Measurements from ENCODE around the gene COX19. TPM values are rescaled to one million over a fixed set of nuclear protein-coding genes. Genes with fewer than 3 reads are reported as not detected.

COX19 gene, protein sequence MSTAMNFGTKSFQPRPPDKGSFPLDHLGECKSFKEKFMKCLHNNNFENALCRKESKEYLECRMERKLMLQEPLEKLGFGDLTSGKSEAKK
- total RNA-seq = 10 to 100 TPM; 38.0 to 50.9 (median 43.7) TPM
- 25.1 TPM for total RNA-seq (2013)
- total RNA-seq = 33.0 to 101 (median 60.3) reads per million in 29 experiments

GRCh38 chr7:974820-975681 is at the start of gene COX19:
Gene COX19, minus strand, starts transcription at chr7:975549. Its CDS starts 40 bp downstream, at chr7:975509.
- H3K27me3 ChIP-seq (replicated peaks in 1 of 2; ENCODE audit: control insufficient read depth in 2 of 2, extremely low read depth in 1 of 2, insufficient read depth in 2 of 2, low read length in 1 of 2) = peaks cover 0 to under 1% of the 10 kb centered on the region in 2 experiments
- Mint-ChIP-seq H3K4me3 (peak within 1 kb of the TSS; percentile 85 to 93 (median 88)), H3K36me3 (peaks cover 17% of the 10 kb centered on the region), H3K4me1 (peaks cover 30 to 35% (median 34%) of the 10 kb centered on the region in 3 donors), H3K9me3 (no peaks in the 10 kb centered on the region), H3K27ac (peak within 1 kb of the TSS; percentile 78 to 86), H3K27me3 (no peaks in the 10 kb centered on the region)
- peaks cover 8 to 34% of the 10 kb centered on the region in 2 experiments for H3K4me1 ChIP-seq (ENCODE audit: control insufficient read depth in 1 of 2, extremely low read depth in 1 of 2, insufficient read depth in 2 of 2, low read length in 2 of 2)
- H3K27ac ChIP-seq (ENCODE audit: low read length) = peak within 1 kb of the TSS; percentile 95
- under 1% methylated on average over 77 of the region's 78 CpGs for WGBS (ENCODE audit: insufficient coverage)
- peak; percentile 88 to 95 (median 92) for ATAC-seq (replicated peaks in 1 of 4)
- H3K36me3 ChIP-seq (ENCODE audit: control insufficient read depth in 2 of 2, extremely low read depth in 1 of 2, insufficient read depth in 1 of 2, low read length in 1 of 2) = peaks cover 9 to 26% of the 10 kb centered on the region in 2 donors
- DNase-seq = peak; percentile 78 to 94 (median 88)
- H3K9me3 ChIP-seq = no peaks in the 10 kb centered on the region
- CTCF ChIA-PET = interaction anchor here (0.6 to 1.8 kb wide), 6 partner anchors 11 to 163 kb away, joined by 3 to 11 read pairs (median 4); no protein-coding TSS in a partner anchor
- POLR2A ChIA-PET = interaction anchor here in 1 of 2 donors (1.2 to 1.5 kb wide), 2 partner anchors 8 to 52 kb away, joined by 3 to 6 read pairs; no protein-coding TSS in a partner anchor
- peak within 1 kb of the TSS; percentile 84 to 92 for H3K4me3 ChIP-seq (ENCODE audit: control insufficient read depth in 1 of 2, extremely low read depth in 1 of 2, low read length in 1 of 2)

DNA sequence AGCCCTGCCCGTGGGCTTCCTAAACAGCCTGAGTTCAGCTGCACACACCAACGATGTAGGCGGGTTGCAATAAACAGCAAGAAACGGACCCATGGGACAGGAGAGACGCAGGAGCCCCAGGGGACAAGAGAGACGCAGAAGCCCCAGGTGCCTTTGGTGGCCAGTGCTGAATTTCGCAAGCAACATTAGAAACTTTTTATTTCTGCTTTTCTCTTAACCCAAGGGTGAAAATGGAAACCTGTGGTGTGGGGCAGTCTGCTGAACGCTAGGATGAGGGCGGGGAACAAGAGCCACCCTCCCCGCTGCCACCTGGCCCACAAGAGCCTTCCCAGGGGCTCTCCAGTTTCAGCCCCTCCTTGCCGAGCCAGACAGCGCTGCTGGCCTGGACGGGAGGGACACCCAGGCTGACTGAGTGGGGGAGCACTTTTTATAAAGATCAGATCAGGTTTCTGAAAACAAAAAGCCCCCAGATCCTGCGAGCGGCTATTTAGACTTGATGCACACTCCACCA is 49.0 kb upstream of the COX19 start:
- Mint-ChIP-seq H3K36me3 (peaks cover 20% of the 10 kb centered on the region), H3K4me1 (peaks cover 13 to 43% (median 31%) of the 10 kb centered on the region in 3 donors), H3K9me3 (no peaks in the 10 kb centered on the region), H3K27me3 (no peaks in the 10 kb centered on the region), H3K27ac (no peak overlapping the region), H3K4me3 (no peak overlapping the region)
- CTCF ChIA-PET = no interaction called here
- Histone ChIP-seq H3K4me1 (ENCODE audit: control insufficient read depth in 1 of 2, extremely low read depth in 1 of 2, insufficient read depth in 2 of 2, low read length in 2 of 2) (peaks cover 0 to 20% of the 10 kb centered on the region in 2 experiments), H3K27ac (ENCODE audit: low read length) (no peak overlapping the region), H3K9me3 (no peaks in the 10 kb centered on the region), H3K27me3 (replicated peaks in 1 of 2; ENCODE audit: control insufficient read depth in 2 of 2, extremely low read depth in 1 of 2, insufficient read depth in 2 of 2, low read length in 1 of 2) (no peaks in the 10 kb centered on the region), H3K36me3 (ENCODE audit: control insufficient read depth in 2 of 2, extremely low read depth in 1 of 2, insufficient read depth in 1 of 2, low read length in 1 of 2) (peaks cover 0 to 15% of the 10 kb centered on the region in 2 donors), H3K4me3 (ENCODE audit: control insufficient read depth in 1 of 2, extremely low read depth in 1 of 2, low read length in 1 of 2) (no peak overlapping the region)
- POLR2A ChIA-PET = no interaction called here
- ATAC-seq (replicated peaks in 1 of 4) (no peak), DNase-seq (no peak)
- WGBS (ENCODE audit: insufficient coverage) = 88% methylated on average over 7 of the region's 15 CpGs

DNA sequence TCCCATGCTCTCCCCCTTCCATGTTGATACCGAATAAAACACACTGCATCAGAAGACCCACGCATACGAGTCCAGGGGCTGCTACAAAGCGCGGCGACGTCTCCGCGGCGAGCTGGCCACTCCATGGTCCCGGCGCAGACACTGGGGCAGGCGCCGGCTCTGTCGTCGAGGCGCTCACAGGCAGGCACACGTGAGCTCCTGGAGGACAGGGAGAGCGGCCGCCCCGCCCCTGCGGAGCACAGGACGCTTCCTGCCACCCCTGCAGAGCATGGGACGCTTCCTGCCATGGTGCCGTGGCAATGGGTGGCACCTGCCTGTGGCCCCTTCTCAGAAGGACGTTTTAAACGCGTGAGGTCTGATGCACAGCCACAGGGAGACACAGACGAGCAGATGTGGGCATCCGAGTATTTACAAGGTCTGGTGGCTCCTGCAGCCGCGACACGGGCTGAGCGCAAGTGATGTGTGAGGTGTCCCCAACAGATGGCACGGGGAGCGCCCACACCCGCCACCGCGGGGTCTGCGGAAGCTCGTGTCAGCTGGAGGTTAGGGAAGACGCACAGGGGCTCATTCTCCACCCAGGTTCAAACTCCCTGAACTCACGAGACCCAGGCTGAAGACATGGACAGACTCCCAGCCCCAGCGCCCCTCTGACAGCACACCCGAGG is 47.6 kb upstream of the COX19 start:
- Mint-ChIP-seq H3K9me3 (no peaks in the 10 kb centered on the region), H3K27ac (no peak overlapping the region), H3K36me3 (peaks cover 24% of the 10 kb centered on the region), H3K27me3 (no peaks in the 10 kb centered on the region), H3K4me1 (peaks cover 11 to 44% (median 37%) of the 10 kb centered on the region in 3 donors), H3K4me3 (no peak overlapping the region)
- DNase-seq (peak in 1 of 35 experiments; percentile 35), ATAC-seq (replicated peaks in 1 of 4) (no peak)
- no peak overlapping the region for H3K4me3 ChIP-seq (ENCODE audit: control insufficient read depth in 1 of 2, extremely low read depth in 1 of 2, low read length in 1 of 2)
- H3K27ac ChIP-seq (ENCODE audit: low read length) = no peak overlapping the region
- H3K4me1 ChIP-seq (ENCODE audit: control insufficient read depth in 1 of 2, extremely low read depth in 1 of 2, insufficient read depth in 2 of 2, low read length in 2 of 2) = peaks cover 0 to 18% of the 10 kb centered on the region in 2 experiments
- 92% methylated on average over 38 of the region's 45 CpGs for whole genome bisulfite sequencing (ENCODE audit: insufficient coverage)
- no peaks in the 10 kb centered on the region for H3K9me3 ChIP-seq
- ChIA-PET POLR2A (no interaction called here), CTCF (no interaction called here)
- peaks cover 0 to 15% of the 10 kb centered on the region in 2 donors for H3K36me3 ChIP-seq (ENCODE audit: control insufficient read depth in 2 of 2, extremely low read depth in 1 of 2, insufficient read depth in 1 of 2, low read length in 1 of 2)
- no peaks in the 10 kb centered on the region for H3K27me3 ChIP-seq (replicated peaks in 1 of 2; ENCODE audit: control insufficient read depth in 2 of 2, extremely low read depth in 1 of 2, insufficient read depth in 2 of 2, low read length in 1 of 2)

GRCh38 chr7:1022356-1022755 is 47.0 kb upstream of the COX19 start:
- ChIA-PET POLR2A (no interaction called here), CTCF (no interaction called here)
- Histone ChIP-seq H3K4me1 (ENCODE audit: control insufficient read depth in 1 of 2, extremely low read depth in 1 of 2, insufficient read depth in 2 of 2, low read length in 2 of 2) (peaks cover 0 to 15% of the 10 kb centered on the region in 2 experiments), H3K36me3 (ENCODE audit: control insufficient read depth in 2 of 2, extremely low read depth in 1 of 2, insufficient read depth in 1 of 2, low read length in 1 of 2) (peaks cover 0 to 15% of the 10 kb centered on the region in 2 donors), H3K9me3 (no peaks in the 10 kb centered on the region), H3K4me3 (ENCODE audit: control insufficient read depth in 1 of 2, extremely low read depth in 1 of 2, low read length in 1 of 2) (no peak overlapping the region), H3K27me3 (replicated peaks in 1 of 2; ENCODE audit: control insufficient read depth in 2 of 2, extremely low read depth in 1 of 2, insufficient read depth in 2 of 2, low read length in 1 of 2) (no peaks in the 10 kb centered on the region), H3K27ac (ENCODE audit: low read length) (no peak overlapping the region)
- H3K4me1 Mint-ChIP-seq = peaks cover 12 to 43% (median 37%) of the 10 kb centered on the region in 3 donors
- H3K9me3 Mint-ChIP-seq = no peaks in the 10 kb centered on the region
- H3K27me3 Mint-ChIP-seq = no peaks in the 10 kb centered on the region
- DNase-seq = no peak
- H3K36me3 Mint-ChIP-seq = peaks cover 25% of the 10 kb centered on the region
- no peak overlapping the region for H3K27ac Mint-ChIP-seq
- no peak overlapping the region for H3K4me3 Mint-ChIP-seq
- 98% methylated on average over 17 of the region's 17 CpGs for WGBS (ENCODE audit: insufficient coverage)
- no peak for ATAC-seq (replicated peaks in 1 of 4)

DNA sequence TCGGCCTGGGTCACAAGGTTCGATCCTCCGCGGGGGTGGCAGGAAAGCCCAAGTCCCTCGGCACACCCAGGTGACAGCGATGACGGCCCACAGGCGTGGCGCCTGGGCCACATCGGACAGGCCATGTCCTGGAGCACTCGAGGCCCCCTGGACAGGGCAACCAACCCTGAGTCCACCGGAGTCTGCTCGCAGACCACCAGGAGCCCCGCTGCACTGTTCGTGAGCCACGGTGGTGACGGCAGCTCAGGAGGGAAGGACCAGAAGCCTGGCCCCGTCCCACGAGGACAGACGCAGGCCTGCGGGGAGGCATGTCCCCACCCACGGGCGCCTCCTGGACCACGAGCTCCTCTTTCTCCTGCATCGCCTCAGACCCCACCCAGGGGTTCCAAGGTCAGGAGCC is 46.6 kb upstream of the COX19 start:
- no peak overlapping the region for H3K4me3 ChIP-seq (ENCODE audit: control insufficient read depth in 1 of 2, extremely low read depth in 1 of 2, low read length in 1 of 2)
- POLR2A ChIA-PET = no interaction called here
- no peak overlapping the region for H3K4me3 Mint-ChIP-seq
- WGBS (ENCODE audit: insufficient coverage) = 91% methylated on average over 25 of the region's 25 CpGs
- H3K27ac ChIP-seq (ENCODE audit: low read length) = no peak overlapping the region
- DNase-seq (no peak), ATAC-seq (replicated peaks in 1 of 4) (no peak)
- H3K27me3 ChIP-seq (replicated peaks in 1 of 2; ENCODE audit: control insufficient read depth in 2 of 2, extremely low read depth in 1 of 2, insufficient read depth in 2 of 2, low read length in 1 of 2) = no peaks in the 10 kb centered on the region
- no peak overlapping the region for H3K27ac Mint-ChIP-seq
- H3K9me3 Mint-ChIP-seq = no peaks in the 10 kb centered on the region
- H3K27me3 Mint-ChIP-seq = no peaks in the 10 kb centered on the region
- H3K36me3 ChIP-seq (ENCODE audit: control insufficient read depth in 2 of 2, extremely low read depth in 1 of 2, insufficient read depth in 1 of 2, low read length in 1 of 2) = peaks cover 0 to 15% of the 10 kb centered on the region in 2 donors
- no peaks in the 10 kb centered on the region for H3K9me3 ChIP-seq
- peaks cover 0 to 13% of the 10 kb centered on the region in 2 experiments for H3K4me1 ChIP-seq (ENCODE audit: control insufficient read depth in 1 of 2, extremely low read depth in 1 of 2, insufficient read depth in 2 of 2, low read length in 2 of 2)
- H3K4me1 Mint-ChIP-seq = peaks cover 12 to 40% (median 33%) of the 10 kb centered on the region in 3 donors
- CTCF ChIA-PET = no interaction called here
- peaks cover 25% of the 10 kb centered on the region for H3K36me3 Mint-ChIP-seq

GRCh38 chr7:1021366-1021765 is 46.0 kb upstream of the COX19 start:
- Histone ChIP-seq H3K27ac (ENCODE audit: low read length) (no peak overlapping the region), H3K27me3 (replicated peaks in 1 of 2; ENCODE audit: control insufficient read depth in 2 of 2, extremely low read depth in 1 of 2, insufficient read depth in 2 of 2, low read length in 1 of 2) (no peaks in the 10 kb centered on the region), H3K4me3 (ENCODE audit: control insufficient read depth in 1 of 2, extremely low read depth in 1 of 2, low read length in 1 of 2) (no peak overlapping the region), H3K4me1 (ENCODE audit: control insufficient read depth in 1 of 2, extremely low read depth in 1 of 2, insufficient read depth in 2 of 2, low read length in 2 of 2) (peaks cover 0 to 10% of the 10 kb centered on the region in 2 experiments), H3K36me3 (ENCODE audit: control insufficient read depth in 2 of 2, extremely low read depth in 1 of 2, insufficient read depth in 1 of 2, low read length in 1 of 2) (peaks cover 0 to 15% of the 10 kb centered on the region in 2 donors), H3K9me3 (no peaks in the 10 kb centered on the region)
- no peak for DNase-seq
- 97% methylated on average over 5 of the region's 7 CpGs for WGBS (ENCODE audit: insufficient coverage)
- CTCF ChIA-PET = no interaction called here
- POLR2A ChIA-PET = no interaction called here
- no peak overlapping the region for H3K27ac Mint-ChIP-seq
- peaks cover 12 to 35% (median 28%) of the 10 kb centered on the region in 3 donors for H3K4me1 Mint-ChIP-seq
- no peaks in the 10 kb centered on the region for H3K9me3 Mint-ChIP-seq
- no peak for ATAC-seq (replicated peaks in 1 of 4)
- H3K27me3 Mint-ChIP-seq = no peaks in the 10 kb centered on the region
- peaks cover 24% of the 10 kb centered on the region for H3K36me3 Mint-ChIP-seq
- H3K4me3 Mint-ChIP-seq = no peak overlapping the region

All from T-cell (primary cell).